Placental epithelial cell (primary cell): ENCODE data around the gene SULT1A2. TPM values are rescaled to one million over a fixed set of nuclear protein-coding genes. Genes with fewer than 3 reads are reported as not detected.

Source experiments
- total RNA-seq: library from RNA; depleted of rRNA; stranded (reverse); fragments of >200 nt; gene quantifications from 2 replicates; pipeline ENCODE4 v1.2.3, GENCODE V29; 2012

SULT1A2 gene
- total RNA-seq, result 0.11 TPM in 1 of 2 replicates, not detected in the other

DNA sequence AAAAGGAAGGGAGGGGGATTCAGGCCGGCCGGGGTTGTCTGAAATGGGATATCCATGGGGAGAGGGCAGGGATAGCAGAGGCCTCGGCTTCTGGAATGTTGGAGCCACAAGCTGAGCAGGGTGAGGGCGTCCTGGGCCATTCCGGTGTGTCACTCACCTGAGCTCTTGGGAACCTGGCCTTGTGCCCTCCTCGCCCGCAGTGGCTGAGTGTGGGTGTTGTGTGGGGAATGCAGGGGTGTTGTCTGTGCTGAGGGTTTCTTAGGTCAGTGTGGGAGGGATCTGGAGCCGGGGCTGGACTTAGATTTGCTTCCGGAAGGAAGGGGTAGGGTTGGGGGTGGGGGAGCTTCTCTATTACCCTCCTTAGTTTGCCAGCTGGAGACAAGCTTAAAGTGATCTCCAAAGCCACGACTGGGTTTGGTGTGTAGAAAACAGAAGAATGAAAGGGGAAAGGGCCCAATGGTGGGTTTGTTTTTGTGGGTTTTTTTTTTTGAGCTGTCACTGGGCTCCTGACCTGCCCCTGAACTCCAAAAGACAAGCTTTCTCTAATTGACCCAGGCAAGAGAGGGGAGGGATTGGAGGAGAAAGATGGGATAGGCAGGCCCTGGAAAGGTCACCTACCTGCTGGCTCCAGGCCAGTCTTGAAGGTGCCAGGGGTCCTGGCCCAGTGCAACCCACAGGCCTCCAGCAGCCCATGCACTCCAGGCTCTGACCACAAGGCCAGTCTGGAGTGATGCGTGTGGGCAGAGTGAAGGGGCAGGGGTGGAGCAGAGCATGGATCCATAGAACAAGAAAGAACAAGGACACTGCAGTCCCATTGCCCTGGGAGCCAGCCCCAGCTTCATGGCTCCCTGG, at the start of gene SULT1A2:
TSS of gene SULT1A2 (minus strand) at position 211 of the 852 bp plus-strand sequence. CDS start 1,120 bp downstream, outside the sequence.

GRCh38 chr16:28637765-28638164, 40.9 kb upstream of the SULT1A2 start, which contains the start of gene NPIPB8:
TSS of gene NPIPB8 (plus strand) at chr16:28638065. CDS start at chr16:28638361, 296 bp downstream.

DNA sequence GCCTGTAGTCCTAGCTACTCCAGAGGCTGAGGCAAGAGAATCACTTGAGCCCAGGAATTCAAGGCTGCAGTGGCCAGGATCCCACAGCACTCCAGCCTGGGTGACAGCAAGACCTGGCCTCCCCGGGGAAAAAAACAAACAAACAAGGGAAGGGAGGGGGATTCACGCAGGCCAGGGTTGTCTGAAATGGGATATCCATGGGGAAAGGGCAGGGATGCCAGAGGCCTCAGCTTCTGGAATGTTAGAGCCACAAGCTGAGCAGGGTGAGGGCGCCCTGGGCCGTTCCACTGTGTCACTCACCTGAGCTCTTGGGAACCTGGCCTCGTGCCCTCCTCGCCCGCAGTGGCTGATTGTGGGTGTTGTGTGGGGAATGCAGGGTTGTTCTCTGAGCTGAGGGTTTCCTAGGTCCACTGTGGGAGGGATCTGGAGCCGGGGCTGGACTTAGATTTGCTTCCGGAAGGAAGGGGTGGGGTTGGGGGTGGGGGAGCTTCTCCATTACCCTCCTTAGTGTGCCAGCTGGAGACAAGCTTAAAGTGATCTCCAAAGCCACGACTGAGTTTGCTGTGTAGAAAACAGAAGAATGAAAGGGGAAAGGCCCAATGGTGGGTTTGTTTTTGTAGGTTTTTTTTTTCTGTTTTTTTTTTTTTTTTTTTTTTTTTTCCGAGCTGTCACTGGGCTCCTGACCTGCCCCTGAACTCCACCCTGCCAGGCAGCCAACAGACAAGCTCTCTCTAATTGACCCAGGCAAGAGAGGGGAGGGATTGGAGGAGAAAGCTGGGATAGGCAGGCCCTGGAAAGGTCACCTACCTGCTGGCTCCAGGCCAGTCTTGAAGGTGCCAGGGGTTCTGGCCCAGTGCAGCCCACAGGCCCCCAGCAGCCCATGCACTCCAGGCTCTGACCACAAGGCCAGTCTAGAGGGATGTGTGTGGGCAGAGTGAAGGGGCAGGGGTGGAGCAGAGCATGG, 13.1 kb upstream of the SULT1A2 start, which contains the start of gene SULT1A1:
TSS of gene SULT1A1 (minus strand) at position 414 of the 964 bp plus-strand sequence. CDS start 1,189 bp downstream, outside the sequence.

GRCh38 chr16:28553776-28554633, 42.8 kb downstream of the SULT1A2 start, which contains the start of gene SGF29:
TSS of gene SGF29 (plus strand) at chr16:28553920. CDS start at chr16:28581070, 27,150 bp downstream.

Other genes starting within 250 kb of the SULT1A2 start
- gene NPIPB6, start 233.5 kb downstream of the SULT1A2 start, total RNA-seq, result 3.1 TPM in 1 of 2 replicates, not detected in the other
- gene EIF3CL, start 193.2 kb downstream of the SULT1A2 start, total RNA-seq, result 44.6 and 67.5 TPM in 2 replicates
- gene NPIPB7, start 124.7 kb downstream of the SULT1A2 start, total RNA-seq, result not detected in 2 replicates
- 4.3 and 13.4 TPM in 2 replicates for gene CLN3, start 105.0 kb downstream of the SULT1A2 start, total RNA-seq
- gene APOBR, start 102.4 kb downstream of the SULT1A2 start, total RNA-seq, result under 0.01 TPM in 1 of 2 replicates, not detected in the other
- gene IL27, start 90.2 kb downstream of the SULT1A2 start, total RNA-seq, result not detected in 2 replicates
- not detected in 2 replicates for gene NUPR1, start 58.1 kb downstream of the SULT1A2 start, total RNA-seq
- gene SGF29, start 43.1 kb downstream of the SULT1A2 start, total RNA-seq, result 8.2 and 12.2 TPM in 2 replicates
- gene SULT1A1, start 13.0 kb upstream of the SULT1A2 start, total RNA-seq, result not detected in 2 replicates
- gene NPIPB8, start 41.0 kb upstream of the SULT1A2 start, total RNA-seq, result 2.0 TPM in 1 of 2 replicates, not detected in the other
- gene EIF3C, start 114.4 kb upstream of the SULT1A2 start, total RNA-seq, result 62.7 and 131 TPM in 2 replicates
- 3.9 TPM in 1 of 2 replicates, not detected in the other for gene NPIPB9, start 154.7 kb upstream of the SULT1A2 start, total RNA-seq
- gene ATXN2L, start 225.9 kb upstream of the SULT1A2 start, total RNA-seq, result 54.6 and 59.0 TPM in 2 replicates
- 76.6 and 111 TPM in 2 replicates for gene TUFM, start 249.3 kb upstream of the SULT1A2 start, total RNA-seq